Camera-type eye (tissue), 1 donor: ENCODE results near the gene PTPN11. TPM values are rescaled to one million over a fixed set of nuclear protein-coding genes. Genes with fewer than 3 reads are reported as not detected.

ENCODE experiments used
- total RNA-seq: library from RNA; depleted of rRNA; stranded (reverse); fragments of >200 nt; gene quantifications from one replicate; pipeline ENCODE4 v1.2.3, GENCODE V29; 2014

PTPN11 gene
- 91.2 TPM for total RNA-seq

GRCh38 chr12:112418608-112419296 lies at the start of gene PTPN11:
PTPN11 (plus strand) TSS chr12:112418947; CDS start chr12:112419112, 165 bp downstream.

DNA sequence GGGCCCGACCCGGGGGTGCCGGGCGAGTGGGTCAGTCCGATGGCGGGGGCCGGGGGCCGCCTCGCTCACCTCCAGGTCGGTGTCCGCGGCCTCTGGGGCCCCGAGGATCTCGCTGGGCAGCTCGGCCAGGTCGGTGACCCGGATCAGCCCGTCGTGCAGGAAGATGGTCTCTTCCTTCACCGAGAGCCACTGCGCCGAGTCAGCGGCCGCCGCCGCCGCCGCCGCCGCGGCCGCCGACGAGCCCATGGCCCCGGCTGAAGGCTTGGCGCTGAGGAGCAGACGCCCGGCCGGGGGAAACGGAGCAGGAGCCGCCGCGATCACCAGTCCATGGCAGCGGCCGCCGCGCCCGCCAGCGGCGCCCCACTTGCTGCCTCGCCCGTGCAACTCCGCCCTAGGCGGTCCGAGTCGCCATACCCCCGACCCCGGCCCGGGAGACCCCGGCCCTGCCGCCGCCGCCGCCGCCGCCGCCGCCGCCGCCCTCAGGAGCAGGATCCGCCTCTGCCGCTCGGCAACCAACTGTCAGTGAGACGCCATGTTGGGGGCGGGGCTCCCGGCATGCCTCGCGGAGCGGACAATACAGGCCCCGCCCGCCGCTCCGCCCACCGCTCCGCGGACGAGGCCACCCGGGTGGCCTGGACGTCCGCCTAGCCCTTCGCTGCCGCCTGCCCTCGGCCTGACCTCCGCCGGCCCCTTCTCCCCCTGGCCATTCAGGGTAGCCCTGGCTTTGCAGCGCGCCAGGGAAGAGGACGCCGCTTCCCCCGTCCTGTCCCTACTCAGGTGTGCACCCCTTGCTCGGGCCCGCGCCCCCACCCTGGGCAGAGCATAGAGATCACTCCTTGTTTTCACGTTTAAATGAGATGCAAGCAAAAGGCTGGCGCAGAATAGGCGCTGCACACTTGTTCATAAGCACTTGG lies 36.6 kb upstream of the PTPN11 start, which contains the start of gene HECTD4:
Gene HECTD4, minus strand, starts transcription at position 549 of the 914 bp plus-strand sequence. Its CDS starts 303 bp downstream, at position 246.

DNA sequence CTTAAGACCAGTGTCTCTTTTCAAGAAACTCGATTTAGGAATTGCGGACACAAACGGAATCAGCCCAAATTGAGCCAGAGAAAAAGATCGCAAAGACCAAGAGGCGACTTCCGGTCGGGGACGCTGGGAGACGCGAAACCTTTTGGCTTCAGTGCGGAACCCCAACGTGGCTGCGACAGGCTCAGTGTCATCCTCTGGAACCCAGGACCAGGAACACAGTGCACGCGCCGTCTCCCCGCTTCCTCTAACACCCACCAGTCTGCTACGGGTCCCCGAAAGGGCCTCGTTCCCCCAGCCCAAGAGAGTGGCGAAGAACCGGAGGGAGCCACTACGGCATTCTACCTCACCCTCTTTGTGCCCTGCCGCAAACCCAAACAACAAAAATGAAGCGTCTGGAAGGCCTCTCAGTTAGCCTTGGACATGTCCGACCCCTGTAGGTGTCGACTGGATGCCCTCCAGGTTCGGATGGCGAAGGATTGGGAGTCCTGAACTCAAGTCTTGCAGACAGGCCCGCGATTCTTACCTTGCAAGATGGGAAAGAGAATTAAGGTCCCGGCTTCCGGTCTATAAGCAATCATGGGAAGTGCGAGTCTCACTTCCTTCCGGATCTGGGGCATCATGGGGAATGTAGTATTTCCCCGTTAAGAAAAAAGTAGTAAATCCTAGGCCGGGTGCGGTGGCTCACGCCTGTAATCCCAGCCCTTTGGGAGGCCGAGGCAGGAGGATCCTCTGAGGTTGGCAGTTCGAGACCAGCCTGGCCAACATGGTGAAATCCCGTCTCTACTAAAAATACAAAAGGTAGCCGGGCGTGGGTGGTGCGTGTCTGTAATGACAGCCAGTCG lies 9.5 kb upstream of the PTPN11 start, which contains the start of gene RPL6:
Gene RPL6, minus strand, starts transcription at position 542 of the 842 bp plus-strand sequence. CDS start 949 bp downstream, outside the sequence.

Other genes starting within 250 kb of the PTPN11 start
- 114 TPM for gene HECTD4, start 36.5 kb upstream of the PTPN11 start, total RNA-seq
- 1,564 TPM for gene RPL6, start 9.3 kb upstream of the PTPN11 start, total RNA-seq